K562 (cell line): Measurements from ENCODE around the gene MBOAT2. TPM values are rescaled to one million over a fixed set of nuclear protein-coding genes. Genes with fewer than 3 reads are reported as not detected.

ENCODE experiments used
- ATAC-seq: fragments of 200-7000 bp; cut with Tn5 transposase; 3 replicates; pipeline ENCODE4 v1.9.1; 2020; ENCODE audit warnings: moderate library complexity
- BruUV-seq: library from RNA; stranded (reverse); fragments of 400-500 nt; replicated peaks from 2 replicates; lab custom pipeline; 2021; lab: Mats Ljungman, UMichigan
- CTCF ChIA-PET: fragments of 300-600 bp; formaldehyde crosslinking; extraction: SDS; loops from one replicate; lab custom pipeline; 2021; ENCODE audit warnings: low intra/inter-chr PET ratio; lab: Yijun Ruan, JAX
- POLR2A ChIA-PET: fragments of 300-600, 350-650 bp; sonication (Branson Sonifier 250); formaldehyde crosslinking; extraction: SDS; loops from one replicate; lab custom pipeline; 2021; ENCODE audit warnings: antibody characterized with exemption, inconsistent platforms; lab: Yijun Ruan, JAX
- DNase-seq, 4 experiments: peaks; one replicate each; pipeline versions ENCODE4 v3.0.0 to v3.0.0-alpha.2; 2011 to 2018; ENCODE audit warnings: low spot score in 3 of 4, mixed read lengths in 3 of 4; ENCODE audit errors: extremely low read depth in 1 of 4
- FAIRE-seq: peaks from 2 replicates; lab custom pipeline; 2011; peaks lifted over from hg19 to GRCh38; lab: Jason Lieb, UNC
- H2AFZ ChIP-seq: 2 replicates; pipeline ENCODE4 v1.6.0; 2011; ENCODE audit warnings: low read depth, low read length, control low read depth, inconsistent platforms
- H3K27ac ChIP-seq: fragments of 200-600 bp; 3 replicates; pipeline ENCODE4 v1.8.0; 2011; ENCODE audit warnings: low read depth, mild to moderate bottlenecking, control low read depth, inconsistent platforms, low read length, moderate library complexity, mixed read lengths; ENCODE audit errors: extremely low read depth
- H3K27me3 ChIP-seq, 2 experiments: fragments of 300-600 bp in 1 of 2; 2 replicates in 1 of 2; 3 replicates in 1 of 2; pipeline versions ENCODE4 v1.6.0 to v1.8.0; 2011; ENCODE audit warnings: inconsistent platforms in 2 of 2, low read length in 2 of 2, mild to moderate bottlenecking in 1 of 2, mixed read lengths in 1 of 2, moderate library complexity in 1 of 2; ENCODE audit not compliant: control insufficient read depth in 2 of 2, insufficient read depth in 2 of 2
- H3K36me3 ChIP-seq: fragments of 300-600 bp; 3 replicates; pipeline ENCODE4 v1.8.0; 2011; ENCODE audit warnings: mild to moderate bottlenecking, low read length, inconsistent platforms; ENCODE audit not compliant: control insufficient read depth, insufficient read depth
- H3K4me1 ChIP-seq, 2 experiments: fragments of 200-600 bp in 1 of 2; replicated peaks in 1 of 2; 2 replicates in 1 of 2; 3 replicates in 1 of 2; pipeline versions ENCODE4 v1.5.1 to v1.8.0; 2011; ENCODE audit warnings: inconsistent platforms in 2 of 2, low read length in 2 of 2, mild to moderate bottlenecking in 1 of 2, mixed read lengths in 1 of 2, moderate library complexity in 1 of 2; ENCODE audit not compliant: control insufficient read depth in 2 of 2, insufficient read depth in 2 of 2
- H3K4me2 ChIP-seq: 2 replicates; pipeline ENCODE4 v1.6.1; 2011; ENCODE audit warnings: low read length, control low read depth, inconsistent platforms, mixed read lengths; ENCODE audit not compliant: insufficient read depth
- H3K4me3 ChIP-seq: fragments of 200-600 bp; sonication (generic), shearing (Covaris generic); 2 replicates; pipeline ENCODE4 v1.5.1; 2016; ENCODE audit warnings: control low read depth, inconsistent platforms
- H3K79me2 ChIP-seq: fragments of 200-600 bp; 3 replicates; pipeline ENCODE4 v1.8.0; 2011; ENCODE audit warnings: low read length, inconsistent platforms; ENCODE audit not compliant: control insufficient read depth, insufficient read depth
- H3K9ac ChIP-seq, 2 experiments: 2 replicates each; pipeline versions ENCODE4 v1.6.0 to v1.6.1; 2011; ENCODE audit warnings: low read depth in 2 of 2, low read length in 2 of 2, control low read depth in 1 of 2, inconsistent platforms in 1 of 2, mild to moderate bottlenecking in 1 of 2, mixed read lengths in 1 of 2; ENCODE audit not compliant: insufficient read depth in 1 of 2
- H3K9me1 ChIP-seq: one replicate; pipeline ENCODE4 v1.6.0; 2011; ENCODE audit warnings: inconsistent platforms, mild to moderate bottlenecking, low read length, moderate library complexity; ENCODE audit not compliant: control insufficient read depth, insufficient read depth
- H3K9me3 ChIP-seq: replicated peaks from 2 replicates; pipeline ENCODE4 v1.5.1; 2011; ENCODE audit warnings: low read depth, low read length, inconsistent platforms; ENCODE audit not compliant: control insufficient read depth, insufficient read depth
- H4K20me1 ChIP-seq: replicated peaks from 2 replicates; pipeline ENCODE4 v1.6.1; 2011; ENCODE audit warnings: low read length, inconsistent platforms, mixed read lengths; ENCODE audit not compliant: control insufficient read depth, insufficient read depth
- BCL6 ChIP-seq: fragments of 250-450 bp; sonication (Bioruptor Pico); IDR thresholded peaks from 2 replicates; pipeline ENCODE4 v1.4.0; 2020
- ETV6 ChIP-seq, 3 experiments: fragments of 150-350 bp in 1 of 3; sonication (generic) in 1 of 3; formaldehyde crosslinking in 1 of 3; IDR thresholded peaks; 2 replicates each; pipeline versions ENCODE4 v1.6.1 to v1.8.0; 2014 to 2022; ENCODE audit warnings: borderline replicate concordance in 2 of 3, low read depth in 2 of 3, antibody characterized with exemption in 1 of 3, low read length in 1 of 3, mild to moderate bottlenecking in 1 of 3, missing genetic modification reagents in 1 of 3
- POU5F1 ChIP-seq: fragments of 150-350 bp; IDR thresholded peaks from 2 replicates; pipeline ENCODE4 v1.6.1; 2014; ENCODE audit warnings: borderline replicate concordance, low read length, low read depth, mild to moderate bottlenecking; ENCODE audit not compliant: partially characterized antibody
- WGBS: fragments of 100-300 bp; shearing (Covaris generic); methylation state at CpG from one replicate; pipeline ENCODE4 v1.1.6; 2016; ENCODE audit warnings: low coverage, mixed read lengths; ENCODE audit not compliant: insufficient coverage; ENCODE audit errors: missing lambda C conversion rate; 5-methylcytosine and 5-hydroxymethylcytosine counted together
- in situ Hi-C: fragments of 300-500 bp; cut with MboI; formaldehyde crosslinking; loops from 4 replicates; pipeline ENCODE4 v1.15.0; 2018; ENCODE audit warnings: inconsistent platforms, mixed read lengths
- intact Hi-C: fragments of 100-400 bp; cut with micrococcal nuclease; formaldehyde crosslinking; loops from 2 replicates; pipeline ENCODE4 v1.14.2; 2022
- polyA plus RNA-seq, 8 experiments: library from polyadenylated mRNA; depleted of rRNA in 4 of 8; stranded (reverse) in 5 of 8; unstranded in 3 of 8; fragments of >200 nt; fragmentation: Nextera tagmentation in 2 of 8; fragmentation: Illumina TruSeq in 1 of 8; extraction: Ambion mirVana in 2 of 8; extraction: Trizol in 1 of 8; gene quantifications; 2 replicates each; pipeline versions ENCODE4 v1.2.1 to v1.2.3, GENCODE V29; 2011 to 2014; ENCODE audit warnings: inconsistent platforms in 1 of 8, missing spikeins in 1 of 8
- total RNA-seq, 7 experiments: library from RNA; depleted of rRNA in 6 of 7; stranded (reverse); fragments of >200 nt in 6 of 7; fragmentation: Illumina TruSeq in 2 of 7; extraction: Trizol in 2 of 7; gene quantifications; 2 replicates each; pipeline versions ENCODE4 v1.2.1 to v1.2.3, GENCODE V29; 2011 to 2021; ENCODE audit warnings: low replicate concordance in 1 of 7
- TF ChIP-seq, protein P1 (sequence below): fragments of 250-450 bp; sonication (Bioruptor Pico); IDR thresholded peaks from 2 replicates; pipeline ENCODE4 v1.6.1; 2021; ENCODE audit warnings: mild to moderate bottlenecking

MBOAT2 gene
- total and polyA plus RNA-seq, 9 of the 15 experiments (the other 6 are each of a cell fraction or from before 2014, with no cell fraction given) = 8.4 to 122 (median 27.6) TPM

GRCh38 chr2:8822218-8822617, 181.3 kb downstream of the MBOAT2 start:
- no TSS peak for BruUV-seq

More at GRCh38 chr2:8822218-8822617, 181.3 kb downstream of the MBOAT2 start:
- no peak for DNase-seq
- no peak overlapping the region for H3K27ac ChIP-seq
- H3K79me2 ChIP-seq = peaks cover 2% of the 10 kb centered on the region; the same call in 1 of the 3 replicates
- no peak for FAIRE-seq
- POLR2A ChIA-PET = interaction anchor here (1.1 to 1.3 kb wide), 3 partner anchors 12 to 105 kb away, joined by 3 to 5 read pairs (median 3); no protein-coding TSS in a partner anchor
- TF ChIP-seq, protein P1, sequence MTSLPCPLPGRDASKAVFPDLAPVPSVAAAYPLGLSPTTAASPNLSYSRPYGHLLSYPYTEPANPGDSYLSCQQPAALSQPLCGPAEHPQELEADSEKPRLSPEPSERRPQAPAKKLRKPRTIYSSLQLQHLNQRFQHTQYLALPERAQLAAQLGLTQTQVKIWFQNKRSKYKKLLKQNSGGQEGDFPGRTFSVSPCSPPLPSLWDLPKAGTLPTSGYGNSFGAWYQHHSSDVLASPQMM (CRISPR knock-in tag) = no peak
- TF ChIP-seq BCL6 (no peak), POU5F1 (no peak), ETV6 (IDR thresholded peaks at IDR 0.05; ENCODE audit: borderline replicate concordance in 1 of 2, low read depth in 2 of 2, low read length in 1 of 2) (no peak), ETV6 (CRISPR knock-in tag; IDR thresholded peaks at IDR 0.05; ENCODE audit: borderline replicate concordance) (no peak)
- H3K27me3 ChIP-seq = no peaks in the 10 kb centered on the region
- 90% methylated on average over 4 of the region's 4 CpGs for WGBS
- H3K4me2 ChIP-seq = no peak overlapping the region
- ATAC-seq = no peak
- no peak overlapping the region for H2AFZ ChIP-seq
- in situ Hi-C loops = no loop called here
- intact Hi-C loops = no loop called here
- H4K20me1 ChIP-seq = no peaks in the 10 kb centered on the region
- no peaks in the 10 kb centered on the region for H3K9me3 ChIP-seq
- H3K4me3 ChIP-seq = no peak overlapping the region
- H3K36me3 ChIP-seq = peaks cover 34% of the 10 kb centered on the region; the same call in 2 of the 3 replicates
- CTCF ChIA-PET = no interaction called here
- peaks cover 1% of the 10 kb centered on the region for H3K9me1 ChIP-seq
- no peak overlapping the region for H3K9ac ChIP-seq
- no peaks in the 10 kb centered on the region for H3K4me1 ChIP-seq
